ENCODE measurements around the gene FBXL14.
"Not testable (repeated sequence)": the region's sequence is repeated elsewhere in the genome, so short reads cannot be mapped to it uniquely, and the experiment has no call there.

FBXL14 gene

DNA sequence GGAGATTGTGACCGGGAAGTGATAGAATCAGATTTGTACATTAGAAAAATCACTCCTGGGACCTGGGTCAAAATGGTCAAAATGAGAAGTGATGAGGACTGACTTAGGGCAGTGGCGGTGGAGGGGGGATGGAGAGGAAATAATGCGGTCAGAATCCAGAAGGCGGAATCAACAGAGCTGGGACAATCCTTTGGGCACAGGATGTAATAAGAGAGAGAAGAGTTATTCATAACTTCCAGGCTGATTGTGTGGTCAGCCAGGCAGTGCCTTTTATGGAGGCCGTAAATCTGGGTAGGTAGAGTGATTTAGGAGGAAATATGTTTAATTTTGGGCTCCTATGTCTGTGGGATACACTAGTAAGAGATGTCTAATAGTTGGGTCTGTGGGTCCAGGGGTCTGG is 21.6 kb downstream of the FBXL14 start:
- DNase-seq (ENCODE audit: low read depth) = no peak

- no peak for DNase-seq (ENCODE audit: low read depth)
Measured at GRCh38 chr12:1567852-1568251, 26.5 kb downstream of the FBXL14 start.

- no peak for DNase-seq (ENCODE audit: low read depth)
Measured at GRCh38 chr12:1566449-1567135, 27.8 kb downstream of the FBXL14 start.

DNA sequence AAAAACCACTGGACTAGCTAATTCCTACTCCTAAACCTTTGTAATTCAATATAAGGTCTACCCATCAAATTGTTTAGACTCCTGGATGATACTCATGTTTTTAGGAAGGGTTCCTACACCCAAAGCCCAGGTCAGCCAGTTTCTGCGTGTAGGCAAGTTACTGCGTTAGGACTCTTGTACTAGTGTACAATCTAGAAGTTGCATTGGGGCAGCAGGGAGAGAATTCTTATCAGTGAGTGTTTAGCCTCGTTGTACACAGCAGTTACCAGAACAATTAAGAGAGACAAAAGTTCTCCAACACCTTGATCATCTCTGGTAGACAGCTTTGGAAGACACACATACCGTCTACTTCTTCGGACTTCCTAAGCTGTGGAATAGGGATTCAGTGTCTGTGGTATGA is 29.2 kb downstream of the FBXL14 start:
- no peak for DNase-seq (ENCODE audit: low read depth)

DNA sequence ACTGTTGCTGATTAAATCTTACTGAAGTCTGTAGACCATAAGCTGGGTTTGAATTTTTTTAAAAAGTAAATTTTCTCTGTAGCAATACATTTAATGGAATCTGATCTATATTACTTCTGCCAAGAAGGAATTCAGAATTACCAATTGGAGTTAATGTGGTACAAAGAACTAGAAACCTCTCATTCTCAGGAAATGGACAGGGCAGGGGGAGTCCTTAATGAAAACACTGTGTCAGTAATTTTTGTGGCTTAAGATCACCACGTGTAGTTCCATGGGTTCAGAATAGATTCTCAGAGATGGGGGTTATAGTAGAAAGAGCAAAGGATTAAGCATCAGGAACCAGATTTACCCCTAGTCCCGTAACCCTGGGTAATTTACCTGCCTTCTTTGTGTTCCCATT is 30.3 kb downstream of the FBXL14 start:
- DNase-seq (ENCODE audit: low read depth) = no peak

- DNase-seq (ENCODE audit: low read depth) = no peak
Measured at GRCh38 chr12:1562813-1563407, 31.5 kb downstream of the FBXL14 start.

DNA sequence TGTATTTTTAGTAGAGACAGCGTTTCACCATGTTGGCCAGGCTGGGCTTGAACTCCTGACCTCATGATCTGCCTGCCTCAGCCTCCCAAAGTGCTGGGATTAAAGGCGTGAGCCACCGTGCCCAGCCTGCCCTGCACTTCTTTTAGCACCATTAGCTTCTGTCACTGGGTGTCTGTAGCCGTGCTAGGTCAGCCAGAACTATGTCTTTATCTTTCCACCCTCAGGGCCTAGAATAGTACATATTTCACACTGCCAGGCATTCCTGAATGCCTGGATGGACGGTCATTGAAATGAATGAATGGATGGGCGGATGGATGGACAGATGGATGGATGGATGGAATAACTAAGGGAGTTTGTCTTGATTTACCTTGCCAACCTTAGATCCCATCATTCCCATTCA is 33.7 kb downstream of the FBXL14 start:
- DNase-seq (ENCODE audit: low read depth) = no peak

- no peak for DNase-seq (ENCODE audit: low read depth)
Measured at GRCh38 chr12:1559676-1560091, 34.7 kb downstream of the FBXL14 start.

DNA sequence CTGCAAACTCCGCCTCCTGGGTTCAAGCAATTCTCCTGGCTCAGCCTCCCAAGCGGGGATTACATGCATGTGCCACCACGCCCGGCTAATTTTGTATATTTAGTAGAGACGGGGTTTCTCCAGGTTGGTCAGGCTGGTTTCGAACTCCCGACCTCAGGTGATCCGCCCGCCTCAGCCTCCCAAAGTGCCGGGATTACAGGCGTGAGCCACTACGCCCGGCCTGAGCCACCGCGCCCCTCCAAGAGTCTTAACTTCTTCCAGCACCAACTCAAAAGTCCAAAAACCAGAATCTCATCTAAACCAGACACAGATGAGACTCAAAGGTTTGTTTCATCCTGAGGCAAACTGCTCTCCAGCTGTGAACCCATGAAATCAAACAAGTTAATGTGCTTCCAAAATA is 36.3 kb downstream of the FBXL14 start:
- not testable (repeated sequence) for DNase-seq (ENCODE audit: low read depth)

- peak; percentile 39 for DNase-seq (ENCODE audit: low read depth)
Measured at GRCh38 chr12:1553987-1554982, 40.1 kb downstream of the FBXL14 start.

GRCh38 chr12:1553536-1553935 is 40.8 kb downstream of the FBXL14 start:
- no peak for DNase-seq (ENCODE audit: low read depth)

DNA sequence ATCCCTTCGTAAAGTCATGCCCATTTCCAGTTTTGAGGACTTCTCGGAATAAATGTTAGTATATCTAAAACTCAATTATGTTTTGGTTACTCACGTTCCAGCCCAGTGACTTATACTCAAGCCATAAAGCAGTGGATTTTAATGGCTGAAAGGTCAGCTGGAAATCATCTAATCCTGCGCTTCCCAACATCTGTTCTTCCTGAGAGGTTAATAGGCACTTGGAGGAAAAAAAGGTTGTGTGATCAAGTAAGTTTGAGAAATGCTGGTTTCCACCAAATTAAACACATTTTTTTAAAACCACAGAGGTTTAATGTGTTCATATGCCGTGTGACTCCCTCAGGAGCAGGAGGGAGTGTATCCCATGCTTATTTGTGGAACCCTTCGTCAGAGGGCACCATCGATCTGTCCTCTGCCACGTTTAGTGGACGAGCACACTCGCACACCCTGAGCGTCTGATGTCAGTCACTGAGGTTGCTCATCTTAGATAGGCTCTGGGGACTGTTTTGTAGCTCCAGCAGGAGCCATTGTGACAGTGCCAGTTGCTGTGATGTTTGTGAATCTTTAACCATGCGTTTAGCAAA is 41.4 kb downstream of the FBXL14 start:
- no peak for DNase-seq (ENCODE audit: low read depth)

GRCh38 chr12:1552171-1552570 is 42.2 kb downstream of the FBXL14 start:
- no peak for DNase-seq (ENCODE audit: low read depth)

DNA sequence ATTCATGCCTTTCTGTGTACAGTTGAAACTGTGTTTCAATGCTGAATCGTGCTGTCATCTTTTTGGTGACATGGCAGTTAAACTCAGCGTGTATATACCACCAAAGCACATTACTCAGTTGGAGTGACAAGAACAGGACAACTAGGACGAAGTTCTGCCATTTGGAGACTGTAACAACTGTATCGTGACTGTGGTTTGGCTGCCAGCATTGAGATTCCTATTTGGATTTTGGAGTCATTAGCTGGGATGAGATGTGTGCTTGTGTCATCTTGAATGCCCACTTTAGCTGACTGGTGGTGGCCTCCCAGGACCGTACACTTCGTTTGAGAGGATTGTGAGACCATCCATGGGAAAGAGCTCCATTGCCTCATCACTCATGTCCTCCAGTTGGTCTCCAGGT is 42.9 kb downstream of the FBXL14 start:
- DNase-seq (ENCODE audit: low read depth) = no peak

GRCh38 chr12:1546931-1547640 is 47.3 kb downstream of the FBXL14 start:
- no peak for DNase-seq (ENCODE audit: low read depth)

DNA sequence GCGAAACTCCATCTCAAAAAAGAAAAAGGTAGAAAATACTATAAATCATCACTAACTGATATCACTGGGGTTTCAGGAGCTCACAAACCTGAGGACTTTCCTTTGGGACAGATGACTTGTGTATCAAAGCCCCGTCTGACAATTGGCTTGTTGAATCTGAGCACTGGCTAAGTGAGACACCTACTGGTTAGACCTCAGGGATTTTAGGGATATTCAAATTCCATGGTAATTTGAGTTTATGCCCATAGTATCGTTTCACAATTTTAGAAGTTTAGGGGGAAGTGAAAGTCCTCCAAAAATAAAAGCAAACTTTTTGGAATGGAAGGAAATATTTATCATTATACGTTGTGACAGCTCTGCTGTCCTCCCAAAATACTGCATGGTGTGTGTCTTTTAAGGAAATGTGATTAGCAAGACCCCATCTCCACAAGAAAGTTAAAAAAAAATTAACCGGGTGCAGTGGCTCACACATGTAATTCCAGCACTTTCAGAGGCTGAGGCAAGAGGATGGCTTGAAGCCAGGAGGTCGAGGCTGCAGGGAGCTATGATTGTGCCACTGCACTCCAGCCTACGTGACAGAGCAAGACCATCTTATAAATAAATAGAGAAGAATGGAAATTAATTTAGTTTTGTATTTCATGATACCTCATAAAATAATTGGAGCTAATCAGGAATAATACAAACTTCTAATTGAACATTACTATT is 49.2 kb downstream of the FBXL14 start:
- DNase-seq (ENCODE audit: low read depth) = no peak

DNA sequence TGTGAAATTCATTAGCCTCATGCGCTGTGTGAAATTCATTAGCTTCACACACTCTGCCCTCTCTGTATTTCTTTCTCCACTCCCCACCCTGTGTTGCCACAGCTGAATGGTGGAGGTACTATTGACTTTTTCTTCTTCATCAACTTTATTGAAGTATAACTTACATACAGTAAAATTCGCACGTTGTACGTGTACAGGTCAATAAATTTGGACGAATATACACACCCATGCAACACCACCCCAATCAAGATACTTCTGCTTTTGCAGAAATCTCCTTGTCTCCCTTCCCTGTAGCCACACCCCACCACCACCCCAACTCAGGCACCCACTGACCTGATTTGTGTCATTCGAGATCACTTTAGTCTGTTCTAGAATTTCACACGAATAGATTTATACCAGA is 51.8 kb downstream of the FBXL14 start:
- no peak for DNase-seq (ENCODE audit: low read depth)

DNA sequence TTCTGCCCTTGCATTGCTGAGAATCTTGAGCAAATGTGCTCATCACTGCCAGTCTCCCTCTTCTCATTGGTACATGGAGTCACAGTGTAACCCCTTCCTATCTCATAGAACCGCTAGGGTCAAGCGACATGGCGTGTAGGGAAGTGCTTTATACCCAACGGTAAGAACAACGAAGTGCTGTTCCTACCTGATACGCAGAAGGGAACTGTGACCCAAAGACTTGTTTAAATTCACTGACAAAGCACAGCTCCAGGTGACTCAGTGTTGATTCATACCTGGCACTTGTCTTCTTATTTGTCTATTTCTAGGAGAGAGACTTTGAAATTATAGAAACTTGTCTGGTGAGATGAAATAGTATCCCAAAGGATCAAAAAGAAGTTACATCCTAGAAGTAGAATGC is 53.7 kb downstream of the FBXL14 start:
- no peak for DNase-seq (ENCODE audit: low read depth)

DNA sequence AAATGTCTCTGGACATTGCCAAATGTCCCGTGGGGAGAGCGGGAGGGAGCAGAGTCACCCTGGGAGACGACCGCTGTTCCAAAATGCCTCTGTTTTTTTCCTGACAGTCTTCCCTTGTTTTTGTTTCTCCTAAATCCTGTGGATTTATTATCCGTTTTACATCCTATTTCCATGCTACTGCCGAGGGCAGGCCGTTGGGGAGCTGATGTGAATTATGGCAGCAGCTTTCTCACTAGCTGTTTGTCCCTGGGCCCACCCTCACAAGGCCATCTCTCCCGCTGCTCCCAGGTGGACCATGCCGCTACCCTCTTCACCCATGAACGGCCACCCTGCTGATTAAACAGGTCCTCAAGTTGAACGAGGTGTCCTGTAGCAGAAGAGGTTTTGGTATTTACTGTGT is 55.2 kb downstream of the FBXL14 start:
- DNase-seq (ENCODE audit: low read depth) = no peak

GRCh38 chr12:1536817-1537216 is 57.6 kb downstream of the FBXL14 start:
- DNase-seq (ENCODE audit: low read depth) = no peak

DNA sequence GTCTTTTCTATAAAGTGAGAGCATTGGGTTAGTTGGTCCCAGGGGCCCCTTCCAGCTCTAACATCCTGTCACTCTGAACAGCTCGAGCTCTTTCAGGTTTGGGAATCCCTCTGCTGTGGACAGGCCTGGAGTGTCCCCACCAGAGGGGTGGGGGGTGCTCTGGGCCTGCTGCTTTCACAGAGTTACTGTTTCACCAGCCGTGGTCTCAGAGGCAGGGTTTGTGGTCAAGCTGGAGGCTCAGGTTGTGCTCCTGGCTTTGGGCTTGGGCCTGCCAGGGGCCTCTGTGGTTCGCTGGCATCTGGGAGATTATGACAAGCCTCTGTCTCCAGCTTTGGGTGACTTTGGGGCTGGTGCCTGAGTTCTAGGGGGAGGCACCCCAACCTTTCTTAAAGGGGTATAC is 59.6 kb downstream of the FBXL14 start:
- DNase-seq (ENCODE audit: low read depth) = no peak
